Stimulated activated CD8-positive, alpha-beta memory T cell treated with anti-CD3 and anti-CD28 coated beads, Interleukin-4, amount 100 ng/mL, for 1 hour (primary cell): ENCODE measurements around the gene CADPS.

ENCODE experiments used
- DNase-seq, 2 donors: peaks; one replicate each; pipeline ENCODE4 v3.0.0-alpha.2; 2020; ENCODE audit warnings: low read depth in 2 of 2, low spot score in 1 of 2

Gene CADPS

DNA sequence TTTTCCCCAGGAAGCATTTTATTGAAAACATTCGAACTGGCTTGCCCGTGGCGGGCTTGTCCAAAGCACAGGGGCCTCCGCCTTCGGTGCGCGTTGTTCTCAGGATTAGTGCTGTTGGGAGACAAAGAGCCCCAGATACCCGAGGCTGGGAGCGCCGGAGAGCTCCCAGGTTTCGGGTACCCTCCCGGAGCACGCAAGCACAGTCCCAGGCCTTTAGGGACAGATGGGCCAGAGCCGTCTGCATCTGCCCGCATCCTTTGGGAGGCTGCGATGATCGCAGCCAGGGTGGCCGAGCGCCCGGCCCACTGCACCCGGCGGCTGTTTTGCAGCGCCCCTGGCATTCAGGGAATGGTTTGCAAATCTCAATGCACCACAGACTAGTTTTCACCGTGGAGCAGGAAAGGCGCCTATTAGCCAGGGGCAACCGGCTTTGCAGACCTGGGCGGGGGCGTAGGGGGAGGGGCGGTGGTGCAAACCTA, 496.9 kb downstream of the CADPS start:
- DNase-seq = no peak

DNA sequence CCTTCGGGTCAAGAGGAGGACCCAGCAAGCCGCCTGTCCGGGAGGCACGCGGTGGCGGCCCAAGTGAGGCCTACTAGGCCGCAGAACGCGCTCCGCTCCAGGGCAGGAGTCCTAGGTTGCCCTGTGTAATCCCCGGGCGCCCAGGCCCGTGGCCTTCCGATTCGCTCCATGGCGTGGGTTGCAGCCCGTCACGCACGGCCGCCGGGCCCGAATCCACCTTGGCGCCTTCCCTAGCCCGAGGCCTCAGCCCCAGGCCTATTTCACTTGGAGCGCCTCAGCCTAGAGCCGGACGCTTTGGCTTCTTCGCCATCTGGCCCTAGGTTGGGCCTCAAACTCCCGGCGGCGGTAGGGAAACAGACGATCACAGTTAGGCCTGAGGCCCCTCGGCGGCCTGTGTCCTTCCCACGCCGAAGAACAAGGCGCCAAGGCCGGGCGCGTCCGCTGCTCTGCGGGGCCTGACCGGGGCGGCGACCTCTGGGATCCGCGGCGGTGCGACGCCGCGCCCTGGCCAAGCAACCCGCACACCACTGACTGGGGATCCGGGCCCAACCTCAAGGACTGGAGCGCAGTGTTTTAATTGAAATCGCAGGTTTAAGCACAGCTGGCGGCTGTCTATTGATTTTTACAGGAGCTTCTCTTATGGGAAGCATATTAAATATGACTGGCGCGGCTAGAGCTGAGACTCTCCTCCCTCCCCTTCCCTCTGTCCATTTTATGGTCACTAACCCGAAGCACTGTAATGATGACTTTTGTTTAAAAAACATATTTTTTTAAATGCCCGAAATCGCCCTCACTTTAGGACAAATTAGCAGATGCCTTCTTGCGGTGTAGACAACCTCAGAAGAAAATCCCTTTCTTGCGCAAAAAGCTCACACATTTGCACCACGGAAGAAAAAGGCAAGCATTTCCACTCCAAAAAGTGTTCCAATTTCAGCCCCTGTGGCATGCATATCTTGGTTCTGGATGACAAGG, 498.0 kb downstream of the CADPS start:
- no peak for DNase-seq

DNA sequence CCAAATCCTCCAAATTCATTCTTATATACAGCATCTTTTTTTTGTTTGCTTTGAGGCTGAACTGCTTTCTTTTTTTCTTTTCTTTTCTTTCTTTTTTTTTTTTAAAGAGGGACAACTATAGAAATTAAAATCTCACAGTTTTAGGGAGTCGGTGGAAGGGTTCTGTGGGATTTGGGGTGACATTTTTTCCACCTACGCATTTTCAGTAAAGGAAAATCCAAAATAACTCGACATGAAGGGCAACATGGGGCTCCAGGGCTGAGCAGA, 498.8 kb downstream of the CADPS start:
- no peak for DNase-seq

GRCh38 chr3:62375655-62376453, 499.4 kb downstream of the CADPS start:
- DNase-seq = no peak

DNA sequence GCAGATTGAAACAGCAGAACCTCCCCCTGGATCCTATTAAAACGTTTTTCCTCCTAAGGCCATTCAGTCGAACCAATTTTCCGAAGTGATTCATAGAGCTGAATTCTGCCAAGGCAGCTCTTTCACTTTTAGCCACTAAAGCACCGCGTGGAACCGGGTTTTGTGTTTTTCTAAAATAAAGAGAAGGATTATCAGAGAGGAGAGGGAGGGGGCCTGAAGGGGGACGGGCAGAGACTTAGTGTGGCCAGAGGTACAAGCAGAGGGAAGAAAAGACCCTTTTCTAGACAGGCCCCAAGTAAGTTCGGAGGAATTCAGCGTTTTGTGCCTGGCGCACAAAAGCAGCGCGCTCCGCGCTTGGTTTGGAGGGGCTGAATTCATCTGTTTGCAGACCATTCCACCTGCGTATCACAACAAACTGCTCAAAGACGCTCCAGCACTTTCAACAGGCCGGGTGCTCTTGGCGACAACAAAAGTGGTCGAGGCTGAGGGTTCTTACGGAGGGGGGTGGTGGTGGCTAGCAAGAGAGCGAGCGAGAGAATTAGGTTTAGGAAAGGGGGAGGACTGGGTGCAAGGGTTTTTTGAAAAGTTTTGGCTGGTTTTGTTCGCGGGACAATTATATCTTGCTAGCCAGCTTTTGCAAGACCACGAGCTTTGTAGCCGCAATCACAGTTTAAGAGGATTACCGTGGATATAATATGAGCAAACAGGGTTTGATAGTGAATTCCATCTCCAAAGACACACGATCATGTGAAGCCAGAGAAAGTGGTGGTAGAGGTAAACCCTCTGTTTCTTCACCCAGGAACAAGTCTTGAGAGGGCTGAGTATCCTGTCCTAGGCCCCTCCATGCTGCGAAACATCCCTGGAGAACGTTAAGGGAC, 500.6 kb downstream of the CADPS start:
- DNase-seq = no peak

GRCh38 chr3:62373714-62374333, 501.4 kb downstream of the CADPS start:
- DNase-seq = no peak

- no peak for DNase-seq
Measured at GRCh38 chr3:62373215-62373614, 502.0 kb downstream of the CADPS start, which contains the start of gene FEZF2. Gene FEZF2, minus strand, starts transcription at chr3:62373550. Its CDS starts 682 bp downstream, at chr3:62372868.

DNA sequence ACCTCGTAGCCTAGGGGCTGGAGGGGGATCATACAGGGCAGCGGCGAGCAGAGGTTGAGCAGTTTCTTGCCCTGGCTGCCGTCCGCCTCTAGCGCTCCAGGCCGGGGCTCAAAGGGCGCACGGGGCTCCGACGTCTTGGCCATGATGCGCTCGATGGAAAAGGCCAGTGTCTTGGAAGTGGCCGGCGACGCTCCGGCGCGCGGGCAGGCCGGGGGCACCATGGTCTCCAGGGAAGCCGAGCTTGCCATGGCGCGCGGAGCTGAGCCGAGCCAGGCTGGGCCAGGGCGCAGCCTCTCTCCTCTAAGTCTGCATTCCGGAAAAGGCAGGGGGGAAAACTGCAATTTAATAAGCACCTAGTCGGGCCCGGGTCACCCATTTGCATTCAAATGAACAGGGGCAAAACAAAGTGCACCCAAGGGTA, 502.6 kb downstream of the CADPS start:
- DNase-seq = no peak

DNA sequence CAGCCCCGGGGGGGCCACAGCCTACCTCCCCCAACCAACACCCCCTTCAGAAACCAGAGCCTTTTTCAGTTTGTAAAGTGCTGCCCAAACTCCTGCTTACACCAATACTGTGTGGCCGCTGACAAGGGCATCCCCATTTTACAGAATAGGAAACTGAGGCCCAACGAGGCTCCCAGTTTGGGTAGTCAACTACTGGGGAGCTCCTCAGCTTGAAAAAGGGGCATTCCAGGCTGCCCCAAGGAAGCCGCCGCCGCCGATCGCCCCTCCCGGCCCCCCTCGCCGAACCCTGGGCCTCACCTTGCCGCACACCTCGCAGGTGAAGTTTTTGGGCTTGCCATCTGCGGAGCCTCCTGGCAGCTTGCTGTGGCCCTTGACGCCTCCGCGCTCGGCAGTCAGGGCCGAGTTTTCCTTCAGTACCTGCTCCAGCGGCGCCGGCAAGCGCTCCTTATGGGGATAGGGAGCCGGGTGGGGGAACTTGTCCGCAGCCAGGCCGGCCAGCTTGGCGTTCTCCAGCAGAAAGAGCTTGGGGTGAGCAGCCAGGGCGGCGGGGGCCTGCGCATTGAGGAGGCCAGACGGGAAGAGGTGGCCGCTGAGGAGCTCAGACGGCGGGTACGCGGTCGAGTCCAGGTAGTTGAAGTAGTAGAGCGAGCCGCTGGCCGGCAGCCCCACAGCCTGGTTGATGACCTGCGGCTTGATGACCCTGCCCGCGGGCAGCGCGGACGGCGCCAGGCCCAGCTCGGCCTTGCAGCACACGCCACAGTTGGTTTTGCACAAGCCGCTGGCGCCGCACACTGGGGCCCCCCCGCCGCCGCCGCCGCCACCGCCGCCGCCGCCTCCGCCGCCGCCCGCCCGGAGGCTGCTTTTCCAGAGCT, 503.3 kb downstream of the CADPS start:
- no peak for DNase-seq

- DNase-seq = no peak
Measured at GRCh38 chr3:62370858-62371719, 504.1 kb downstream of the CADPS start.

DNA sequence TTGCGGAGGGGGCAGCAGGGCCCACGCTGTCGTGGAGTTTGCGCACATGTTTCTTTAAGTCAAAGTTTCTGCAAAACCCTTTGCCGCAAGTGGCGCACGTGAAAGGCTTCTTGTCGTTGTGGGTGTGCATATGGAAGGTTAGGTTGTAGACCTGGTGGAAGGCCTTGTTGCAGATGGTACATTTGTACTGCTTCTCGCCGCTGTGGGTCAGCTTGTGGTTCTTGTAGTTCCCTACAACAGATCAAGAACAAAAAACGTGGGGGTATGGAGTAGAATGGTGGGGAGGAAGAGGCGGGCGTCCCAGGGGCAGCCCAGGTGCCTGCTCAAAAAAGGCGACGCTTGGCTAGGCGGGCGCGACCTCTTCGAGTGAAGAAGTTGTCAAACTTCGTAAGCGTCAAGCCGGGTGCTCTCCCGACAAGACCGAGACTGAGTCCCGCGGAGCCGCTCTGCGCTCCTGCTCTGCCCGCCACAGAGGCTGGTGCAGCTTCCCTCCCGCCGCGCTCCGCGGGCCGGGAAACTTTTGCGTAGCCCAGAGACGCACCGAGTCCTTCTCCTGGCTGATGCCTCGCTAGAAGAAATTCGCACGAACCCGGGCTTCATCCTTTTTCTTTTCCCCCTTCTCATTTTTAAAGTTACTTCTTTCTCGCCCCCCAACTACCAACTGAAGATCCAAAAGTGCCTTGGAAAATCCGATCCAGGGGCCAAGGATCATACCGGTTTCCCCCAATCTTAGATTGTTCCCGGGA, 504.9 kb downstream of the CADPS start:
- DNase-seq = no peak

- DNase-seq = no peak
Measured at GRCh38 chr3:62369476-62369743, 505.8 kb downstream of the CADPS start.

DNA sequence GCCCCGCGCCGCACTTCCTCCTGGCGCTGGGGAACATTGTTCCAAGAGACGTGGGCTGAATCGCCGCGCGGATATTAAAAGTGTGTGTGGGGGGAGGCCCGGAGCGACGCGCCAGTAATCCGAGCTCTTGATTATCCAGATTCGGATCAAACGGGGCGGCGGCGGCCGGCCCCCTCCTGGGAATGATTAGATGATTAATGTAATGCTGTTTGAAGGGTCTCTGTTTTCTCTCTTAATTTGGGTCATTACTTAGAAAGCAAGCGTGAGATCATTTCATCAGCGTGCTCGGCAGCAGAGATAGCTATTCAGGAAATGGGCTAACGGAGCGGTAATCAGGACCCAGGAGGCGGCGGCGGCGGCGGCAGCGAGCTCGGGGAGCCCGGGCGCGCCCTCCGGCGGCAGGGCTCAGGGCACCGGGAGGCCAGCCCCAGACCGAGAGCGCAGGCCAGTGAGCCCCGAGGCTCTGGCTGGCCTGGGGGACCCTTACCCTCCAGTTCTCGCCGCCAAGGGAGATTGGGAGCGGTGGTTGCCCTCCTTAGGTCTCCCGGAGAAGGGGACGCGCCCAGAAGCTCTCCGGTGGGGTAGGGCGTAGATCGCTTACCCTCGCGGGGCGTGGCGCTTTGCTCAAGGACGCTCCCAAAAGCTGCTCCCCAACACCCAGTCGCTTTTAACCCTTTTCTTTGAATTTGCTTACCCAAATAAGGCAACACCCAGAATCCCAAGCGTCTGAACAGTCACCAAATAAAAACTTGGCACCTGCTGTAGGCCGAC, 506.3 kb downstream of the CADPS start:
- DNase-seq = no peak

- DNase-seq = no peak
Measured at GRCh38 chr3:62368290-62368704, 506.9 kb downstream of the CADPS start.

- no peak for DNase-seq
Measured at GRCh38 chr3:62367763-62368195, 507.4 kb downstream of the CADPS start.

GRCh38 chr3:62366126-62366484, 509.1 kb downstream of the CADPS start:
- DNase-seq = no peak

- no peak for DNase-seq
Measured at GRCh38 chr3:62365391-62366125, 509.7 kb downstream of the CADPS start.
